GM19328 (cell line): Measurements from ENCODE around the gene PIK3C3.
A peak's percentile ranks its signal among the peaks of the same experiment; 100 is the strongest.

Experiments
- ATAC-seq: cut with Tn5 transposase; IDR thresholded peaks from one replicate; pipeline ENCODE4 v1.9.1; 2021; ENCODE audit warnings: mild to moderate bottlenecking, moderate library complexity; ENCODE audit not compliant: unreplicated experiment

PIK3C3 gene

GRCh38 chr18:41954827-41955613, at the start of gene PIK3C3:
PIK3C3 (plus strand) TSS chr18:41955234; CDS start chr18:41955292, 58 bp downstream.
- peak; percentile 99 for ATAC-seq

- no peak for ATAC-seq
Observed at GRCh38 chr18:41905786-41906527, 49.1 kb upstream of the PIK3C3 start.

- peak; percentile 79 for ATAC-seq
Observed at GRCh38 chr18:41906528-41907146, 48.4 kb upstream of the PIK3C3 start.

- no peak for ATAC-seq
Observed at GRCh38 chr18:41917181-41917580, 37.9 kb upstream of the PIK3C3 start.

GRCh38 chr18:41921770-41922169, 33.3 kb upstream of the PIK3C3 start:
- no peak for ATAC-seq

- ATAC-seq: no peak
Observed at GRCh38 chr18:41922176-41922575, 32.9 kb upstream of the PIK3C3 start.

GRCh38 chr18:41922841-41923240, 32.2 kb upstream of the PIK3C3 start:
- ATAC-seq: no peak

- no peak for ATAC-seq
Observed at GRCh38 chr18:41923446-41923845, 31.6 kb upstream of the PIK3C3 start.

- no peak for ATAC-seq
Observed at GRCh38 chr18:41928581-41928980, 26.5 kb upstream of the PIK3C3 start.

GRCh38 chr18:41932899-41933298, 22.1 kb upstream of the PIK3C3 start:
- ATAC-seq: no peak

GRCh38 chr18:41933778-41934177, 21.3 kb upstream of the PIK3C3 start:
- no peak for ATAC-seq

- no peak for ATAC-seq
Observed at GRCh38 chr18:41936471-41937134, 18.4 kb upstream of the PIK3C3 start.

GRCh38 chr18:41938445-41938844, 16.6 kb upstream of the PIK3C3 start:
- no peak for ATAC-seq

- no peak for ATAC-seq
Observed at GRCh38 chr18:41939326-41939725, 15.7 kb upstream of the PIK3C3 start.

- ATAC-seq: no peak
Observed at GRCh38 chr18:41940506-41941215, 14.4 kb upstream of the PIK3C3 start.

GRCh38 chr18:41942254-41942653, 12.8 kb upstream of the PIK3C3 start:
- ATAC-seq: no peak

- ATAC-seq: no peak
Observed at GRCh38 chr18:41948544-41949110, 6.4 kb upstream of the PIK3C3 start.

- ATAC-seq: no peak
Observed at GRCh38 chr18:41949206-41949920, 5.7 kb upstream of the PIK3C3 start.

- no peak for ATAC-seq
Observed at GRCh38 chr18:41955688-41956087, 654 bp downstream of the PIK3C3 start.

GRCh38 chr18:41959045-41959444, 4.0 kb downstream of the PIK3C3 start:
- ATAC-seq: no peak
